SK-N-SH (cell line): ENCODE data around the gene SFT2D3.

Experiments
- ELF1 ChIP-seq: IDR thresholded peaks from 2 replicates; pipeline ENCODE4 v1.4.0; 2012
- FOXJ3 ChIP-seq: sonication (generic); formaldehyde crosslinking; IDR thresholded peaks from 2 replicates; pipeline ENCODE4 v1.5.1; 2020; ENCODE audit warnings: mild to moderate bottlenecking, missing genetic modification reagents
- FOXM1 ChIP-seq: IDR thresholded peaks from 2 replicates; pipeline ENCODE4 v1.4.0; 2012; ENCODE audit warnings: low read depth, mild to moderate bottlenecking
- GATA2 ChIP-seq: sonication (generic); formaldehyde crosslinking; IDR thresholded peaks from 2 replicates; pipeline ENCODE4 v1.5.0; 2020; ENCODE audit warnings: mild to moderate bottlenecking, missing genetic modification reagents
- JUND ChIP-seq: IDR thresholded peaks from 2 replicates; pipeline ENCODE4 v1.4.0; 2012
- NRF1 ChIP-seq: IDR thresholded peaks from 2 replicates; pipeline ENCODE4 v1.6.1; 2012; ENCODE audit warnings: low read depth, mild to moderate bottlenecking, low read length
- POLR2AphosphoS5 ChIP-seq: IDR thresholded peaks from 2 replicates; pipeline ENCODE4 v1.6.1; 2012; ENCODE audit warnings: low read depth, low read length
- RAD21 ChIP-seq: IDR thresholded peaks from 2 replicates; pipeline ENCODE4 v1.6.1; 2012; ENCODE audit warnings: mild to moderate bottlenecking, low read length
- SIN3A ChIP-seq: IDR thresholded peaks from 2 replicates; pipeline ENCODE4 v1.6.1; 2012; ENCODE audit warnings: low read depth, mild to moderate bottlenecking, low read length, moderate library complexity, borderline replicate concordance
- TAF1 ChIP-seq: IDR thresholded peaks from 2 replicates; pipeline ENCODE4 v1.6.1; 2012; ENCODE audit warnings: low read depth, mild to moderate bottlenecking, low read length, moderate library complexity, borderline replicate concordance
- TF ChIP-seq, protein P1 (sequence below): fragments of 200-600 bp; sonication (generic); IDR thresholded peaks from 2 replicates; pipeline ENCODE4 v1.6.1; 2017; ENCODE audit warnings: antibody characterized with exemption, mild to moderate bottlenecking, moderate library complexity
- TF ChIP-seq, protein P2 (sequence below): IDR thresholded peaks from 2 replicates; pipeline ENCODE4 v1.4.0; 2012; ENCODE audit warnings: low read depth

- no peak for TF ChIP-seq FOXJ3 (CRISPR knock-in tag)
- no peak for TF ChIP-seq NRF1
- TF ChIP-seq, protein P1, sequence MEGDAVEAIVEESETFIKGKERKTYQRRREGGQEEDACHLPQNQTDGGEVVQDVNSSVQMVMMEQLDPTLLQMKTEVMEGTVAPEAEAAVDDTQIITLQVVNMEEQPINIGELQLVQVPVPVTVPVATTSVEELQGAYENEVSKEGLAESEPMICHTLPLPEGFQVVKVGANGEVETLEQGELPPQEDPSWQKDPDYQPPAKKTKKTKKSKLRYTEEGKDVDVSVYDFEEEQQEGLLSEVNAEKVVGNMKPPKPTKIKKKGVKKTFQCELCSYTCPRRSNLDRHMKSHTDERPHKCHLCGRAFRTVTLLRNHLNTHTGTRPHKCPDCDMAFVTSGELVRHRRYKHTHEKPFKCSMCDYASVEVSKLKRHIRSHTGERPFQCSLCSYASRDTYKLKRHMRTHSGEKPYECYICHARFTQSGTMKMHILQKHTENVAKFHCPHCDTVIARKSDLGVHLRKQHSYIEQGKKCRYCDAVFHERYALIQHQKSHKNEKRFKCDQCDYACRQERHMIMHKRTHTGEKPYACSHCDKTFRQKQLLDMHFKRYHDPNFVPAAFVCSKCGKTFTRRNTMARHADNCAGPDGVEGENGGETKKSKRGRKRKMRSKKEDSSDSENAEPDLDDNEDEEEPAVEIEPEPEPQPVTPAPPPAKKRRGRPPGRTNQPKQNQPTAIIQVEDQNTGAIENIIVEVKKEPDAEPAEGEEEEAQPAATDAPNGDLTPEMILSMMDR, result no peak
- TF ChIP-seq SIN3A, result no peak
- no peak for TF ChIP-seq ELF1
- no peak for TF ChIP-seq JUND
- TF ChIP-seq, protein P2, sequence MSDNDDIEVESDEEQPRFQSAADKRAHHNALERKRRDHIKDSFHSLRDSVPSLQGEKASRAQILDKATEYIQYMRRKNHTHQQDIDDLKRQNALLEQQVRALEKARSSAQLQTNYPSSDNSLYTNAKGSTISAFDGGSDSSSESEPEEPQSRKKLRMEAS, result no peak
- no peak for TF ChIP-seq POLR2AphosphoS5
- TF ChIP-seq FOXM1, result no peak
- TF ChIP-seq GATA2, result no peak
- TF ChIP-seq TAF1, result no peak
- no peak for TF ChIP-seq RAD21
Observed at GRCh38 chr2:127754186-127754585, 52.9 kb downstream of the SFT2D3 start.
